Fibroblast of lung (primary cell): ENCODE results near the gene NMNAT2. TPM values are rescaled to one million over a fixed set of nuclear protein-coding genes. Genes with fewer than 3 reads are reported as not detected.
"Not testable (repeated sequence)": the region's sequence is repeated elsewhere in the genome, so short reads cannot be mapped to it uniquely, and the experiment has no call there.

Source experiments
- DNase-seq, 2 donors: peaks; one replicate each; pipeline versions ENCODE4 v3.0.0 to v3.0.0-alpha.2; 2010; ENCODE audit warnings: low read depth in 2 of 2
- H2AFZ ChIP-seq: 2 replicates; pipeline ENCODE4 v1.5.1; 2012; ENCODE audit warnings: low read length, control low read depth, inconsistent platforms
- H3K27ac ChIP-seq: 2 replicates; pipeline ENCODE4 v1.5.1; 2011; ENCODE audit warnings: low read length, control low read depth; ENCODE audit not compliant: insufficient read depth
- H3K27me3 ChIP-seq: 2 replicates; pipeline ENCODE4 v1.5.1; 2011; ENCODE audit warnings: mild to moderate bottlenecking, low read length; ENCODE audit not compliant: control insufficient read depth, insufficient read depth
- H3K36me3 ChIP-seq: 2 replicates; pipeline ENCODE4 v1.5.1; 2011; ENCODE audit warnings: low read length; ENCODE audit not compliant: control insufficient read depth, insufficient read depth
- H3K4me1 ChIP-seq: 2 replicates; pipeline ENCODE4 v1.5.1; 2011; ENCODE audit warnings: low read length; ENCODE audit not compliant: control insufficient read depth, insufficient read depth; ENCODE audit errors: extremely low read depth
- H3K4me2 ChIP-seq: 2 replicates; pipeline ENCODE4 v1.5.1; 2011; ENCODE audit warnings: low read length, control low read depth; ENCODE audit not compliant: insufficient read depth; ENCODE audit errors: extremely low read depth
- H3K4me3 ChIP-seq, 4 experiments: fragments of 200-600 bp in 1 of 4; sonication (generic) in 1 of 4; replicated peaks in 1 of 4; 2 replicates each; pipeline ENCODE4 v1.5.1; 2011 to 2016; ENCODE audit warnings: low read length in 4 of 4, low read depth in 3 of 4, mild to moderate bottlenecking in 3 of 4, control low read depth in 2 of 4, inconsistent platforms in 1 of 4, mixed read lengths in 1 of 4; ENCODE audit not compliant: insufficient read depth in 1 of 4; ENCODE audit errors: control extremely low read depth in 1 of 4
- H3K79me2 ChIP-seq: 2 replicates; pipeline ENCODE4 v1.5.1; 2012; ENCODE audit warnings: mild to moderate bottlenecking, low read length, inconsistent platforms; ENCODE audit not compliant: control insufficient read depth, insufficient read depth
- H3K9ac ChIP-seq: 2 replicates; pipeline ENCODE4 v1.5.1; 2011; ENCODE audit warnings: mild to moderate bottlenecking, low read length, control low read depth; ENCODE audit not compliant: insufficient read depth
- H3K9me3 ChIP-seq: 2 replicates; pipeline ENCODE4 v1.5.1; 2012; ENCODE audit warnings: low read depth, low read length; ENCODE audit not compliant: control insufficient read depth, insufficient read depth
- H4K20me1 ChIP-seq: 2 replicates; pipeline ENCODE4 v1.5.1; 2011; ENCODE audit warnings: low read length; ENCODE audit not compliant: control insufficient read depth, insufficient read depth; ENCODE audit errors: extremely low read depth
- EZH2 ChIP-seq: IDR thresholded peaks from 2 replicates; pipeline ENCODE4 v1.5.1; 2012; ENCODE audit warnings: low read length, control low read depth, mild to moderate bottlenecking; ENCODE audit errors: missing control alignments
- polyA plus RNA-seq, 2 donors: library from polyadenylated mRNA; depleted of rRNA in 1 of 2; stranded (reverse) in 1 of 2; unstranded in 1 of 2; fragments of >200 nt; gene quantifications; 2 replicates each; pipeline ENCODE4 v1.2.1, GENCODE V29; 2011 to 2012; ENCODE audit warnings: missing spikeins in 1 of 2
- total RNA-seq: library from RNA; depleted of rRNA; stranded (reverse); fragments of >200 nt; gene quantifications from 2 replicates; pipeline ENCODE4 v1.2.1, GENCODE V29; 2014
- TF ChIP-seq, protein P1 (sequence below), 2 donors: IDR thresholded peaks in 1 of 2; conservative IDR thresholded peaks in 1 of 2; 1 replicate in 1 of 2; 2 replicates in 1 of 2; pipeline ENCODE4 v1.5.1; 2011 to 2012; ENCODE audit warnings: low read length in 2 of 2, control low read depth in 1 of 2, inconsistent platforms in 1 of 2, low read depth in 1 of 2, mild to moderate bottlenecking in 1 of 2

NMNAT2 gene
- total and polyA plus RNA-seq, 2 donors (not counting 1 experiment from before 2014, with no cell fraction given): under 0.01 to 0.61 TPM

DNA sequence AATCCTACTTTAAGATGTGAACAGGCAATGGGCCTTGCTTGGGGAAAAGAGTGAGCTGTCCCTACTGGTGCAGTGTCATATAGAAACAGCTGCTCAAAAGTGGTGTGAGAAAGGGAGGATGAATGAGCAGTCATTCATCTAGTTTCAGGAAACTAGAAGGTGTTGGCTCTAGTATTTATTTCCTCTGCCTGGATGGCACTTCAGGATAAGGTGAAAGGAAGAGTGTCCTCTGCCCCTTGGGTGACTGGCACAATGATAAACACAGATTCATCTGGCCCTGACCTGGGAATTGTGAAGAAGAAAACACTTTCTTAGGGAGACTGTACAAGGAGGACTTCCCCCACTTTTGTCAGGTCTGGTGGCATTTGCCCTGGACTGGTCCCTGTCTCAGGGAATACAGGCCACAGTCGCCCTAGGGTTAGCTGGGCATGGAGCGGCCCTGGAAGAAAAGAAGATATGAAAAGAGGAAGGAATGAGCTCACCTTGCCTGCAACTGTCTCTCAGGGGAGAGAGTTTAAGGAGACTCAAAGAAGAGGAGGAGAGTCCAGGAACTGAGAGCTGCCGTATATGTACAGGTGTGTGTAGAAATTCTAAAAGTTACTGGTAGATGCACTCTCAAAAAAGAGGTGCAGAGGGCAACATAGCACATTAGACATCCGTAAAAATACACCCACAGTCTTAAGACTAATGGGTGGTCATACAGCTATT lies 13.8 kb upstream of the NMNAT2 start:
- Histone ChIP-seq H3K4me1 (no peaks in the 10 kb centered on the region), H3K9me3 (no peaks in the 10 kb centered on the region), H3K9ac (no peak overlapping the region), H3K36me3 (no peaks in the 10 kb centered on the region), H3K4me3 (no peak overlapping the region), H2AFZ (no peak overlapping the region), H4K20me1 (no peaks in the 10 kb centered on the region), H3K27ac (no peak overlapping the region), H3K79me2 (no peaks in the 10 kb centered on the region), H3K27me3 (peaks cover 3% of the 10 kb centered on the region), H3K4me2 (no peak overlapping the region)
- no peak for TF ChIP-seq EZH2
- TF ChIP-seq, protein P1, sequence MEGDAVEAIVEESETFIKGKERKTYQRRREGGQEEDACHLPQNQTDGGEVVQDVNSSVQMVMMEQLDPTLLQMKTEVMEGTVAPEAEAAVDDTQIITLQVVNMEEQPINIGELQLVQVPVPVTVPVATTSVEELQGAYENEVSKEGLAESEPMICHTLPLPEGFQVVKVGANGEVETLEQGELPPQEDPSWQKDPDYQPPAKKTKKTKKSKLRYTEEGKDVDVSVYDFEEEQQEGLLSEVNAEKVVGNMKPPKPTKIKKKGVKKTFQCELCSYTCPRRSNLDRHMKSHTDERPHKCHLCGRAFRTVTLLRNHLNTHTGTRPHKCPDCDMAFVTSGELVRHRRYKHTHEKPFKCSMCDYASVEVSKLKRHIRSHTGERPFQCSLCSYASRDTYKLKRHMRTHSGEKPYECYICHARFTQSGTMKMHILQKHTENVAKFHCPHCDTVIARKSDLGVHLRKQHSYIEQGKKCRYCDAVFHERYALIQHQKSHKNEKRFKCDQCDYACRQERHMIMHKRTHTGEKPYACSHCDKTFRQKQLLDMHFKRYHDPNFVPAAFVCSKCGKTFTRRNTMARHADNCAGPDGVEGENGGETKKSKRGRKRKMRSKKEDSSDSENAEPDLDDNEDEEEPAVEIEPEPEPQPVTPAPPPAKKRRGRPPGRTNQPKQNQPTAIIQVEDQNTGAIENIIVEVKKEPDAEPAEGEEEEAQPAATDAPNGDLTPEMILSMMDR (conservative IDR thresholded peaks at IDR 0.05 in 1 of 2, IDR thresholded peaks at IDR 0.05 in 1 of 2; ENCODE audit: low read depth in 1 of 2, low read length in 2 of 2): no peak
- DNase-seq: no peak

DNA sequence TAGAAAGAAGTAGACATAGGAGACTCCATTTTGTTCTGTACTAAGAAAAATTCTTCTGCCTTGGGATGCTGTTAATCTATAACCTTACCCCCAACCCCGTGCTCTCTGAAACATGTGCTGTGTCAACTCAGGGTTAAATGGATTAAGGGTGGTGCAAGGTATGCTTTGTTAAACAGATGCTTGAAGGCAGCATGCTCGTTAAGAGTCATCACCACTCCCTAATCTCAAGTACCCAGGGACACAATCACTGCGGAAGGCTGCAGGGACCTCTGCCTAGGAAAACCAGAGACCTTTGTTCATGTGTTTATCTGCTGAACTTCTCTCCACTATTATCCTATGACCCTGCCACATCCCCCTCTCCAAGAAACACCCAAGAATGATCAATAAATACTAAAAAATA lies 9.4 kb upstream of the NMNAT2 start:
- H3K4me3 ChIP-seq, DNase-seq, H3K4me2 ChIP-seq, H2AFZ ChIP-seq, H3K9me3 ChIP-seq, H3K79me2 ChIP-seq, H3K4me1 ChIP-seq, H3K36me3 ChIP-seq, H3K9ac ChIP-seq, H4K20me1 ChIP-seq, H3K27ac ChIP-seq, H3K27me3 ChIP-seq: not testable (repeated sequence)

DNA sequence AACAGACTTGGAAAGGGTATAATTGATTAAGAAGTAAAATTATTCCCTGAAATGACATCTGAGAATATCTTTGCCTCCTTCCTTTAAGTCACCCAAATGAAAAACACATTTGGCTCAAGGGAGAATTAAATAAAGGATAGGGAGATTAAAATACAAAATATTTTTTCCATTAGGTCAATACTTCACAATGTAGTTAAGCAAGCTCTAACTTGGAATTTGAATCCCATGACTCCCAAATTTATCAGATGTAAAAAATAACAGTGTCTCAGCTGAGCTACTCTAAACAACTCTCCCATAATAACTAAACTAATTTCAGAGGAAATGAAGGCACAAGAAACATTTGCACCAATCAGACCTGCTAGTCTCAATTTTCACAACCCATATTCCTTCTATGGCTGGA lies 6.5 kb upstream of the NMNAT2 start:
- Histone ChIP-seq H3K4me2 (no peak overlapping the region), H3K36me3 (no peaks in the 10 kb centered on the region), H3K4me1 (no peaks in the 10 kb centered on the region), H4K20me1 (no peaks in the 10 kb centered on the region), H3K9ac (no peak overlapping the region), H3K27me3 (peaks cover 5% of the 10 kb centered on the region), H3K27ac (no peak overlapping the region), H3K79me2 (no peaks in the 10 kb centered on the region), H3K4me3 (no peak overlapping the region), H3K9me3 (no peaks in the 10 kb centered on the region), H2AFZ (no peak overlapping the region)
- no peak for DNase-seq
- TF ChIP-seq EZH2: no peak
- TF ChIP-seq, protein P1 (conservative IDR thresholded peaks at IDR 0.05 in 1 of 2, IDR thresholded peaks at IDR 0.05 in 1 of 2; ENCODE audit: low read depth in 1 of 2, low read length in 2 of 2): no peak
